Fibroblast of the conjunctiva (primary cell): Measurements from ENCODE around the gene CEP76.

Experiments used
- DNase-seq: peaks from one replicate; pipeline ENCODE4 v3.0.0-alpha.2; 2010; ENCODE audit warnings: low read depth

Gene CEP76

GRCh38 chr18:12702221-12703095 is at the start of gene CEP76, which contains the start of gene PSMG2:
Gene CEP76, minus strand, starts transcription at chr18:12702723. Its CDS starts 175 bp downstream, at chr18:12702548.
Gene PSMG2, plus strand, starts transcription at chr18:12703042. Its CDS starts 66 bp downstream, at chr18:12703108.
- DNase-seq = peak; percentile 81

GRCh38 chr18:12751891-12752290 is 49.4 kb upstream of the CEP76 start:
- DNase-seq = no peak

GRCh38 chr18:12751503-12751884 is 49.0 kb upstream of the CEP76 start:
- DNase-seq = no peak

- DNase-seq = no peak
These were observed 48.4 kb upstream of the CEP76 start for GRCh38 chr18:12750715-12751502.

- DNase-seq = no peak
These were observed 47.7 kb upstream of the CEP76 start for GRCh38 chr18:12750076-12750714.

GRCh38 chr18:12749121-12749520 is 46.6 kb upstream of the CEP76 start:
- DNase-seq = no peak

- DNase-seq = no peak
These were observed 46.1 kb upstream of the CEP76 start for GRCh38 chr18:12748671-12749070.

GRCh38 chr18:12747530-12748315 is 45.2 kb upstream of the CEP76 start:
- no peak for DNase-seq

- no peak for DNase-seq
These were observed 42.7 kb upstream of the CEP76 start for GRCh38 chr18:12745095-12745795.

- peak; percentile 75 for DNase-seq
These were observed 41.6 kb upstream of the CEP76 start for GRCh38 chr18:12744103-12744502.

- DNase-seq = peak; percentile 40
These were observed 39.9 kb upstream of the CEP76 start for GRCh38 chr18:12742453-12742852.

- DNase-seq = peak; percentile 57
These were observed 38.8 kb upstream of the CEP76 start for GRCh38 chr18:12741351-12741750.

GRCh38 chr18:12737243-12737902 is 34.9 kb upstream of the CEP76 start:
- DNase-seq = no peak

GRCh38 chr18:12726774-12727550 is 24.4 kb upstream of the CEP76 start:
- DNase-seq = peak; percentile 58

- DNase-seq = no peak
These were observed 23.8 kb upstream of the CEP76 start for GRCh38 chr18:12726331-12726730.

- no peak for DNase-seq
These were observed 20.2 kb upstream of the CEP76 start for GRCh38 chr18:12722731-12723130.

GRCh38 chr18:12721495-12722275 is 19.2 kb upstream of the CEP76 start:
- DNase-seq = no peak

- no peak for DNase-seq
These were observed 8.9 kb upstream of the CEP76 start for GRCh38 chr18:12711446-12711845.

- DNase-seq = peak; percentile 3
These were observed 1.1 kb upstream of the CEP76 start for GRCh38 chr18:12703664-12704063.
